GM12878 (cell line): ENCODE measurements around the gene PCCA. TPM values are rescaled to one million over a fixed set of nuclear protein-coding genes. Genes with fewer than 3 reads are reported as not detected.

ENCODE experiments used
- ATAC-seq: fragments of 200-7000 bp; cut with Tn5 transposase; 3 replicates; pipeline ENCODE4 v1.9.1; 2020; ENCODE audit warnings: mild to moderate bottlenecking, moderate library complexity
- BruUV-seq: library from RNA; stranded (reverse); fragments of 400-500 nt; replicated peaks from 2 replicates; lab custom pipeline; 2021; lab: Mats Ljungman, UMichigan
- CTCF ChIA-PET: fragments of 300-600 bp; sonication (Branson Sonifier 250); formaldehyde crosslinking; extraction: SDS; loops from one replicate; lab custom pipeline; 2021; ENCODE audit warnings: inconsistent platforms; lab: Yijun Ruan, JAX
- POLR2A ChIA-PET: fragments of 350-600 bp; formaldehyde crosslinking; extraction: SDS; loops from one replicate; lab custom pipeline; 2021; ENCODE audit warnings: inconsistent platforms; lab: Charles Lee
- RAD21 ChIA-PET: fragments of 300-600 bp; sonication (Branson Sonifier 250); formaldehyde crosslinking; loops from one replicate; lab custom pipeline; 2023; ENCODE audit warnings: antibody characterized with exemption; ENCODE audit not compliant: unreplicated experiment; lab: Charles Lee
- SMC1A ChIA-PET: fragments of 300-600 bp; sonication (Branson Sonifier 250); formaldehyde crosslinking; loops from one replicate; lab custom pipeline; 2023; ENCODE audit not compliant: unreplicated experiment, uncharacterized antibody; lab: Charles Lee
- DNase-seq: peaks from one replicate; pipeline ENCODE4 v3.0.0-alpha.2; 2011; ENCODE audit warnings: low read depth, low spot score
- FAIRE-seq: peaks from 3 replicates; lab custom pipeline; 2011; peaks lifted over from hg19 to GRCh38; lab: Jason Lieb, UNC
- H2AFZ ChIP-seq: 2 replicates; pipeline ENCODE4 v1.6.0; 2011; ENCODE audit warnings: low read depth, low read length, control low read depth; ENCODE audit not compliant: control insufficient read depth
- H3K27ac ChIP-seq: 2 replicates; pipeline ENCODE4 v1.5.1; 2011; ENCODE audit warnings: control low read depth; ENCODE audit not compliant: control insufficient read depth, insufficient read depth
- H3K27me3 ChIP-seq, 2 experiments: replicated peaks in 1 of 2; 2 replicates each; pipeline versions ENCODE4 v1.6.0 to v1.6.1; 2011; ENCODE audit warnings: low read length in 1 of 2; ENCODE audit not compliant: control insufficient read depth in 2 of 2, insufficient read depth in 2 of 2
- H3K36me3 ChIP-seq, 2 experiments: 2 replicates each; pipeline ENCODE4 v1.5.1; 2011; ENCODE audit warnings: low read length in 1 of 2; ENCODE audit not compliant: control insufficient read depth in 2 of 2, insufficient read depth in 2 of 2
- H3K4me1 ChIP-seq: 2 replicates; pipeline ENCODE4 v1.6.1; 2011; ENCODE audit warnings: mild to moderate bottlenecking, low read length, moderate library complexity, mixed read lengths; ENCODE audit not compliant: control insufficient read depth, insufficient read depth
- H3K4me2 ChIP-seq: 2 replicates; pipeline ENCODE4 v1.6.0; 2011; ENCODE audit warnings: control low read depth; ENCODE audit not compliant: control insufficient read depth, insufficient read depth
- H3K4me3 ChIP-seq: fragments of 200-600 bp; sonication (generic); 2 replicates; pipeline ENCODE4 v1.5.1; 2016
- H3K79me2 ChIP-seq: 2 replicates; pipeline ENCODE4 v1.6.0; 2011; ENCODE audit warnings: low read length; ENCODE audit not compliant: control insufficient read depth, insufficient read depth
- H3K9ac ChIP-seq: 2 replicates; pipeline ENCODE4 v1.8.0; 2011; ENCODE audit warnings: low read length, control low read depth, mixed read lengths; ENCODE audit not compliant: control insufficient read depth, insufficient read depth
- H3K9me3 ChIP-seq: replicated peaks from 3 replicates; pipeline ENCODE4 v1.5.1; 2011; ENCODE audit warnings: mild to moderate bottlenecking, low read length; ENCODE audit not compliant: control insufficient read depth, insufficient read depth
- H4K20me1 ChIP-seq: 2 replicates; pipeline ENCODE4 v1.6.0; 2011; ENCODE audit not compliant: control insufficient read depth, insufficient read depth
- BCLAF1 ChIP-seq: fragments of 450-650 bp; IDR thresholded peaks from 2 replicates; pipeline ENCODE4 v1.6.1; 2017; ENCODE audit warnings: antibody characterized with exemption, mild to moderate bottlenecking, moderate library complexity
- EED ChIP-seq: sonication (generic); IDR thresholded peaks from 2 replicates; pipeline ENCODE4 v1.6.1; 2016; ENCODE audit warnings: antibody characterized with exemption, low read depth
- IKZF2 ChIP-seq, 2 experiments: fragments of 450-650 bp; IDR thresholded peaks; 2 replicates each; pipeline ENCODE4 v1.6.1; 2017; ENCODE audit warnings: mild to moderate bottlenecking in 2 of 2, moderate library complexity in 2 of 2
- IRF4 ChIP-seq: IDR thresholded peaks from 2 replicates; pipeline ENCODE4 v1.6.1; 2011; ENCODE audit warnings: low read depth, low read length
- KLF5 ChIP-seq: fragments of 450-650 bp; IDR thresholded peaks from 2 replicates; pipeline ENCODE4 v1.6.1; 2014; ENCODE audit warnings: mild to moderate bottlenecking; ENCODE audit not compliant: partially characterized antibody
- MTA2 ChIP-seq: fragments of 450-650 bp; IDR thresholded peaks from 2 replicates; pipeline ENCODE4 v1.6.1; 2016; ENCODE audit warnings: low read depth, mild to moderate bottlenecking, moderate library complexity
- NR2C2 ChIP-seq: IDR thresholded peaks from 2 replicates; pipeline ENCODE4 v1.6.1; 2011; ENCODE audit warnings: borderline replicate concordance, low read depth; ENCODE audit not compliant: control insufficient read depth, insufficient read length
- POLR2A ChIP-seq: IDR thresholded peaks from 2 replicates; pipeline ENCODE4 v1.6.1; 2011; ENCODE audit warnings: low read depth, mild to moderate bottlenecking, low read length
- PRDM15 ChIP-seq: fragments of 450-650 bp; formaldehyde crosslinking; IDR thresholded peaks from 2 replicates; pipeline ENCODE4 v1.4.0; 2020; ENCODE audit warnings: mild to moderate bottlenecking, moderate library complexity
- SPI1 ChIP-seq: IDR thresholded peaks from 2 replicates; pipeline ENCODE4 v1.6.1; 2011; ENCODE audit warnings: low read depth, mild to moderate bottlenecking, low read length, moderate library complexity, borderline replicate concordance; ENCODE audit not compliant: insufficient read depth
- STAT3 ChIP-seq: IDR thresholded peaks from 2 replicates; pipeline ENCODE4 v1.6.1; 2011; ENCODE audit warnings: low read depth, low read length, improper control_type of control experiment
- SUPT20H ChIP-seq: IDR thresholded peaks from 2 replicates; pipeline ENCODE4 v1.6.1; 2011; ENCODE audit warnings: low read depth, mild to moderate bottlenecking, low read length, moderate library complexity, borderline replicate concordance; ENCODE audit not compliant: control insufficient read depth
- TARDBP ChIP-seq: IDR thresholded peaks from 2 replicates; pipeline ENCODE4 v1.6.1; 2016; ENCODE audit warnings: borderline replicate concordance
- USF2 ChIP-seq: IDR thresholded peaks from 2 replicates; pipeline ENCODE4 v1.6.1; 2011; ENCODE audit warnings: low read depth, low read length, improper control_type of control experiment, borderline replicate concordance
- WRNIP1 ChIP-seq: IDR thresholded peaks from 2 replicates; pipeline ENCODE4 v1.6.1; 2011; ENCODE audit warnings: low read depth, low read length, improper control_type of control experiment, borderline replicate concordance
- ZZZ3 ChIP-seq: IDR thresholded peaks from 2 replicates; pipeline ENCODE4 v1.6.1; 2011; ENCODE audit warnings: low read depth; ENCODE audit not compliant: control insufficient read depth, insufficient read length
- WGBS: methylation state at CpG from one replicate; pipeline ENCODE4 v1.1.6; 2016; ENCODE audit warnings: low lambda C conversion rate; ENCODE audit not compliant: insufficient replicate concordance, insufficient coverage; ENCODE audit errors: missing lambda C conversion rate; 5-methylcytosine and 5-hydroxymethylcytosine counted together
- in situ Hi-C: fragments of 300-500 bp; cut with MboI; formaldehyde crosslinking; loops from 9 replicates; pipeline ENCODE4 v1.14.3; 2018; ENCODE audit warnings: mixed read lengths
- intact Hi-C: fragments of 100-400 bp; cut with micrococcal nuclease; formaldehyde crosslinking; loops from one replicate; pipeline ENCODE4 v1.14.2; 2022; ENCODE audit not compliant: unreplicated experiment
- polyA plus RNA-seq, 11 experiments: library from polyadenylated mRNA; depleted of rRNA in 4 of 11; unstranded in 6 of 11; stranded (reverse) in 5 of 11; fragments of >200 nt; fragmentation: Nextera tagmentation in 4 of 11; fragmentation: Illumina TruSeq in 1 of 11; extraction: Ambion mirVana in 4 of 11; extraction: Trizol in 1 of 11; gene quantifications; 1 replicate in 1 of 11; 2 replicates in 10 of 11; pipeline versions ENCODE4 v1.2.1 to v1.2.3, GENCODE V29; 2011 to 2016; ENCODE audit warnings: inconsistent platforms in 2 of 11, missing spikeins in 2 of 11, low read depth in 1 of 11
- total RNA-seq, 4 experiments: library from RNA; depleted of rRNA in 3 of 4; stranded (reverse); fragments of >200 nt in 3 of 4; fragmentation: Illumina TruSeq in 1 of 4; extraction: Trizol in 1 of 4; gene quantifications; 2 replicates each; pipeline versions ENCODE4 v1.2.1 to v1.2.3, GENCODE V29; 2013 to 2021

Gene PCCA
- total and polyA plus RNA-seq, 10 of the 15 experiments (the other 5 are each of a cell fraction or from before 2014, with no cell fraction given) = 5.9 to 18.2 (median 12.4) TPM

GRCh38 chr13:100541897-100542825 is 453.3 kb downstream of the PCCA start:
- intact Hi-C loops (loop anchor here (10.0 kb wide), 1 partner anchor 887 kb away; no protein-coding TSS in a partner anchor), in situ Hi-C loops (no loop called here)
- no peaks in the 10 kb centered on the region for H3K79me2 ChIP-seq
- no peaks in the 10 kb centered on the region for H3K9me3 ChIP-seq
- no peak overlapping the region for H3K4me3 ChIP-seq
- H4K20me1 ChIP-seq = no peaks in the 10 kb centered on the region
- FAIRE-seq (no peak), ATAC-seq (no peak), DNase-seq (no peak)
- BruUV-seq = no TSS peak
- peaks cover 6% of the 10 kb centered on the region for H3K4me1 ChIP-seq
- no peaks in the 10 kb centered on the region for H3K36me3 ChIP-seq
- H3K27me3 ChIP-seq = no peaks in the 10 kb centered on the region
- H3K9ac ChIP-seq = no peak overlapping the region
- no peak overlapping the region; the same call in 1 of the 2 replicates for H3K4me2 ChIP-seq
- ChIA-PET RAD21 (no interaction called here), POLR2A (no interaction called here), CTCF (interaction anchor here (1.1 kb wide), 1 partner anchor 11 kb away, joined by 4 read pairs; no protein-coding TSS in a partner anchor), SMC1A (interaction anchor here (0.8 kb wide), 1 partner anchor 656 kb away, joined by 3 read pairs; no protein-coding TSS in a partner anchor)
- 96% methylated on average over 18 of the region's 18 CpGs for WGBS
- H3K27ac ChIP-seq = no peak overlapping the region
- no peak overlapping the region for H2AFZ ChIP-seq
- TF ChIP-seq KLF5 = no peak
- no peak for TF ChIP-seq SUPT20H
- TF ChIP-seq ZZZ3 = no peak
- TF ChIP-seq USF2 = no peak
- TF ChIP-seq STAT3 = no peak
- no peak for TF ChIP-seq PRDM15
- no peak for TF ChIP-seq BCLAF1
- no peak for TF ChIP-seq IRF4
- no peak for TF ChIP-seq WRNIP1
- TF ChIP-seq TARDBP = no peak
- TF ChIP-seq NR2C2 = no peak
- TF ChIP-seq EED = no peak
- TF ChIP-seq SPI1 = no peak
- TF ChIP-seq MTA2 = no peak
- TF ChIP-seq POLR2A = no peak
- no peak for TF ChIP-seq IKZF2 (IDR thresholded peaks at IDR 0.05)
